Measurements from ENCODE around the gene RSRP1. TPM values are rescaled to one million over a fixed set of nuclear protein-coding genes. Genes with fewer than 3 reads are reported as not detected.

RSRP1 gene
- total RNA-seq, 4 donors from 2014 or later, result 10.3 to 43.0 (median 20.9) TPM

DNA sequence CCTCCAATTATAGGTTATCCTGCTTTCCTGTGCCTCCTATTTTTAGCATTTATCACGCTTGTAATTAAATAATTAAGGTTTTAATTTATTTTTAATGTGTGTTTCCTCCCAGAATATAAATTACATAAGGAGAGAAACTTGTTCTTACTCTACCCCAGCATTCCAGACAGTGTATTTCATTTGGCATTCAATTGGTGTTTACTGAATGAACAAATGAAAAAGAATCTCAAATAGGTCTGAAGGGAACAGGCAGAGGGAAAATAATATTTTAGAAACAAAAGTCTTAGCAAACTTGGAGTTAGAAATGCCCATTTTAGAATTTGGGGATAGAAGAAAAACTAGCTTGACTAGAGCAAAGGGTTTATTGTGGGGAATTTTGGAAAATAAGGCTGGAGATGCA lies 9.9 kb upstream of the RSRP1 start:
- Histone ChIP-seq H3K4me1 (peaks cover 0 to 17% of the 10 kb centered on the region in 2 donors), H3K36me3 (peaks cover 0 to 2% of the 10 kb centered on the region in 2 donors), H3K27me3 (no peaks in the 10 kb centered on the region), H3K9me3 (no peaks in the 10 kb centered on the region), H3K4me3 (no peak overlapping the region), H3K27ac (no peak overlapping the region)
- DNase-seq (no peak), ATAC-seq (no peak)
- in situ Hi-C loops (cut with MboI; ENCODE audit: low sequenced_read_pairs in 4 of 4), result loop anchor here in 1 of 4 donors (10.0 kb wide), 1 partner anchor 88 kb away; no protein-coding TSS in a partner anchor
- intact Hi-C loops (cut with DNase I; ENCODE audit: low total_unique reads), result no loop called here
- TF ChIP-seq POLR2A (IDR thresholded peaks at IDR 0.05), result no peak
- no peak for TF ChIP-seq CTCF (IDR thresholded peaks at IDR 0.05 in 4 of 5, conservative IDR thresholded peaks at IDR 0.05 in 1 of 5)

DNA sequence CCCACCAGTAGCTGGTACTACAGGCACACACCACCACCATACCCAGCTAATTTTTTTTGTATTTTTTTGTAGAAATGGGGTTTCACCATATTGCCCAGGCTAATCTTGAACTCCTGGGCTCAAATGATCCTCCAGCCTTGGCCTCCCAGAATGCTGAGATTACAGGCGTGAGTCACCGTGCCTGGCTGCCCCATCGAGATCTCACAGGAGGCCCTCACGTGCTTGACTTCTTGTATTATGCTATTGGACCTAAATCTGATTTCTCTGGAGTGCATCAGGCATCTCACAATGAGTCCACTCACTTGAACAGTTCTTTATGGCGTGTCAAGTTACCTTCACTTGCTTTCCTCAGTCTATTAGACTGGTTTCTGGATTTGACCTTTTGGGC lies 9.3 kb upstream of the RSRP1 start:
- intact Hi-C loops (cut with DNase I; ENCODE audit: low total_unique reads), result no loop called here
- Histone ChIP-seq H3K27ac (no peak overlapping the region), H3K9me3 (no peaks in the 10 kb centered on the region), H3K27me3 (no peaks in the 10 kb centered on the region), H3K4me1 (peaks cover 0 to 17% of the 10 kb centered on the region in 2 donors), H3K4me3 (no peak overlapping the region), H3K36me3 (no peaks in the 10 kb centered on the region)
- in situ Hi-C loops (cut with MboI; ENCODE audit: low sequenced_read_pairs in 4 of 4), result loop anchor here in 1 of 4 donors (10.0 kb wide), 1 partner anchor 88 kb away; no protein-coding TSS in a partner anchor
- DNase-seq (no peak), ATAC-seq (no peak)
- no peak for TF ChIP-seq CTCF (IDR thresholded peaks at IDR 0.05 in 4 of 5, conservative IDR thresholded peaks at IDR 0.05 in 1 of 5)
- no peak for TF ChIP-seq POLR2A (IDR thresholded peaks at IDR 0.05)

GRCh38 chr1:25255706-25256577 lies 8.7 kb upstream of the RSRP1 start:
- ATAC-seq, result no peak
- in situ Hi-C loops (cut with MboI; ENCODE audit: low sequenced_read_pairs in 4 of 4), result loop anchor here in 1 of 4 donors (10.0 kb wide), 1 partner anchor 89 kb away; no protein-coding TSS in a partner anchor
- DNase-seq, result no peak
- TF ChIP-seq POLR2A (IDR thresholded peaks at IDR 0.05) (no peak), CTCF (IDR thresholded peaks at IDR 0.05 in 4 of 5, conservative IDR thresholded peaks at IDR 0.05 in 1 of 5) (no peak)
- Histone ChIP-seq H3K27ac (no peak overlapping the region), H3K4me1 (peaks cover 0 to 16% of the 10 kb centered on the region in 2 donors), H3K27me3 (no peaks in the 10 kb centered on the region), H3K36me3 (no peaks in the 10 kb centered on the region), H3K9me3 (no peaks in the 10 kb centered on the region), H3K4me3 (no peak overlapping the region)
- intact Hi-C loops (cut with DNase I; ENCODE audit: low total_unique reads), result no loop called here

- intact Hi-C loops (cut with DNase I; ENCODE audit: low total_unique reads), result no loop called here
- Histone ChIP-seq H3K9me3 (no peaks in the 10 kb centered on the region), H3K27ac (no peak overlapping the region), H3K27me3 (no peaks in the 10 kb centered on the region), H3K36me3 (no peaks in the 10 kb centered on the region), H3K4me1 (peaks cover 0 to 9% of the 10 kb centered on the region in 2 donors), H3K4me3 (no peak overlapping the region)
- no peak for ATAC-seq
- DNase-seq, result no peak
- in situ Hi-C loops (cut with MboI; ENCODE audit: low sequenced_read_pairs in 4 of 4), result loop anchor here in 1 of 4 donors (10.0 kb wide), 1 partner anchor 91 kb away; no protein-coding TSS in a partner anchor
- TF ChIP-seq POLR2A (IDR thresholded peaks at IDR 0.05), result no peak
- no peak for TF ChIP-seq CTCF (IDR thresholded peaks at IDR 0.05 in 4 of 5, conservative IDR thresholded peaks at IDR 0.05 in 1 of 5)
Observed at GRCh38 chr1:25253911-25254310, 6.7 kb upstream of the RSRP1 start.
